ENCODE data around the gene PRRG4. TPM values are rescaled to one million over a fixed set of nuclear protein-coding genes. Genes with fewer than 3 reads are reported as not detected.

Gene PRRG4
- total RNA-seq, 1 donor from 2014 or later = 3.7 TPM

DNA sequence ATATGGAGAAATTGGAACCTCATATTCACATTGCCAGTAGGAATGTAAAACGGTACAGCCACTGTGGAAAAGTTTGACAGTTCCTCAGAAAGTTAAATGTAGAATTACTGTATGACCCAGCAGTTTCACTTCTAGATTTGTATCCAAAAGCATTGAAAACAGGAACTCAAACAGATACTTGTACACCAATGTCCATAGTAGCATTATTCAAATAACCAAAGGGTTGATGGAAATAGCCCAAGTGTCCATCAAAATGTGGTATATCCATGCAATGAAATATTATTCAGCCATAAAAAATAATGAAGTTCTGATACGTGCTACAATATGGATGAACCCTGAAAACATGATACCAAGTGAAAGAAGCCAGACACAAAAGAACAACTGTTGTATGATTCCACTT lies 17.8 kb downstream of the PRRG4 start:
- H3K27me3 ChIP-seq (ENCODE audit: control insufficient read depth, insufficient read depth, low read length) = no peaks in the 10 kb centered on the region
- H3K4me3 ChIP-seq (ENCODE audit: low read depth, low read length) = no peak overlapping the region
- no peaks in the 10 kb centered on the region for H3K36me3 ChIP-seq (ENCODE audit: control insufficient read depth, insufficient read depth, low read length)
- TF ChIP-seq, protein P1, sequence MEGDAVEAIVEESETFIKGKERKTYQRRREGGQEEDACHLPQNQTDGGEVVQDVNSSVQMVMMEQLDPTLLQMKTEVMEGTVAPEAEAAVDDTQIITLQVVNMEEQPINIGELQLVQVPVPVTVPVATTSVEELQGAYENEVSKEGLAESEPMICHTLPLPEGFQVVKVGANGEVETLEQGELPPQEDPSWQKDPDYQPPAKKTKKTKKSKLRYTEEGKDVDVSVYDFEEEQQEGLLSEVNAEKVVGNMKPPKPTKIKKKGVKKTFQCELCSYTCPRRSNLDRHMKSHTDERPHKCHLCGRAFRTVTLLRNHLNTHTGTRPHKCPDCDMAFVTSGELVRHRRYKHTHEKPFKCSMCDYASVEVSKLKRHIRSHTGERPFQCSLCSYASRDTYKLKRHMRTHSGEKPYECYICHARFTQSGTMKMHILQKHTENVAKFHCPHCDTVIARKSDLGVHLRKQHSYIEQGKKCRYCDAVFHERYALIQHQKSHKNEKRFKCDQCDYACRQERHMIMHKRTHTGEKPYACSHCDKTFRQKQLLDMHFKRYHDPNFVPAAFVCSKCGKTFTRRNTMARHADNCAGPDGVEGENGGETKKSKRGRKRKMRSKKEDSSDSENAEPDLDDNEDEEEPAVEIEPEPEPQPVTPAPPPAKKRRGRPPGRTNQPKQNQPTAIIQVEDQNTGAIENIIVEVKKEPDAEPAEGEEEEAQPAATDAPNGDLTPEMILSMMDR (IDR thresholded peaks at IDR 0.05; ENCODE audit: insufficient read depth, low read length, poor library complexity, severe bottlenecking) = no peak
- DNase-seq (ENCODE audit: low read depth) = no peak

DNA sequence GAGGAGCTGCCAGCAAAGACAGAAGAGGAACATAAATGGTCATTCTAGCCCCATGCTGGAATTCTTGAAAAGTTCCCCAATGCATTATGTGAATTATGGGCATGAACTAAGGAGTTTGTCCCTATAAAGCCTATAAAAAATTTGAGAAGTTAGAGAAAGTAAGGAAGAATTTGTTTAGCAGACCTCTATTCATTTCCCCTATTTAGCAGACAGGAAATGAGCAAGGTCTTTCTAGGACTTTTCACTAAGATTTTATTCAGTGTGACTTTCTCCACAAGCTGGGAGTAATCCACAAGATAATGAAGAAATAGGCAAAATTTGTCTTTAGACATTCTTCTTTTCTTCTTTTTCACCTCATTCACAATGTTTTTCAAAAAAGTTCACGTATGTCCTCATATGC lies 20.0 kb downstream of the PRRG4 start:
- Histone ChIP-seq H3K36me3 (ENCODE audit: control insufficient read depth, insufficient read depth, low read length) (no peaks in the 10 kb centered on the region), H3K4me3 (ENCODE audit: low read depth, low read length) (no peak overlapping the region), H3K27me3 (ENCODE audit: control insufficient read depth, insufficient read depth, low read length) (no peaks in the 10 kb centered on the region)
- DNase-seq (ENCODE audit: low read depth) = no peak
- TF ChIP-seq, protein P1 (IDR thresholded peaks at IDR 0.05; ENCODE audit: insufficient read depth, low read length, poor library complexity, severe bottlenecking) = no peak

GRCh38 chr11:32851251-32851650 lies 21.5 kb downstream of the PRRG4 start:
- TF ChIP-seq, protein P1 (IDR thresholded peaks at IDR 0.05; ENCODE audit: insufficient read depth, low read length, poor library complexity, severe bottlenecking) = no peak
- Histone ChIP-seq H3K27me3 (ENCODE audit: control insufficient read depth, insufficient read depth, low read length) (no peaks in the 10 kb centered on the region), H3K4me3 (ENCODE audit: low read depth, low read length) (no peak overlapping the region), H3K36me3 (ENCODE audit: control insufficient read depth, insufficient read depth, low read length) (no peaks in the 10 kb centered on the region)
- DNase-seq (ENCODE audit: low read depth) = no peak

DNA sequence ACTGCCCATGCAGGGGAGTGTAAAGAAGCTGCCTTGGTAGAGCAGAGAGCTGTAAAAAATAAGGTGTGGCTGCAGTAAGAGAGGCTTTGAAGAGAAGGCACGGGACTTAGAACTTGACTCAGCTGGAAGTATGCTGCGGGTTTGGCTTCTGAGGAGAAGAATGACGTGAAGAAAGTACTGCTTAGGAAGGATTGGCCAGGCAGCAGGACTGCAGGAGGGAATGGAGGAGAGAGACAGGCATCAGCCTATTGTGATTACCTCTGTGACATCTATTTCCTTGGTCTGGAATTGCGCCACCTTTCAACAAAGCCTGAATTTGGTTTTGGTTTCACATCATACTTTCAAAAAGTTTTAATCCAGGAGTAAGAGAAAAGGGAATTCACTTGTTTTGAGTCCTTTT lies 22.5 kb downstream of the PRRG4 start:
- Histone ChIP-seq H3K4me3 (ENCODE audit: low read depth, low read length) (no peak overlapping the region), H3K36me3 (ENCODE audit: control insufficient read depth, insufficient read depth, low read length) (no peaks in the 10 kb centered on the region), H3K27me3 (ENCODE audit: control insufficient read depth, insufficient read depth, low read length) (no peaks in the 10 kb centered on the region)
- TF ChIP-seq, protein P1 (IDR thresholded peaks at IDR 0.05; ENCODE audit: insufficient read depth, low read length, poor library complexity, severe bottlenecking) = no peak
- DNase-seq (ENCODE audit: low read depth) = no peak

DNA sequence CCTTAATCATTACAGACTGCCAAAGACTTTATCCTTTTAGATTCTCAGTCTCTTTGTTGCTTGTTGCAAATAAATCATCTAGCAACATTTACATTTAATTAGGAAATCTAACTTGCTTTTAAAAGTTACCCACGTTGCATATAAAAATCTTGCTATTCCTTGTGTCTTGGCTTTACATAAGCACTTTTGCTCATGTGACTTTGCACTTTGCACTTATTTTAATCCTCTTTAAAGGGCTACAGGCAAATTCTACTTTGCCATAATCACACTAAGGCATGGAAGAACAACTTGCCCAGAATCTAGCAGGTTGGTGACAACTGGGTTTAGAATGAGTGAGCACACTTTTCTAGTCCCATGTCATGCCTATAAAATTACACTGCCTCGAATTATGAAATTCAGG lies 25.9 kb downstream of the PRRG4 start:
- TF ChIP-seq, protein P1 (IDR thresholded peaks at IDR 0.05; ENCODE audit: insufficient read depth, low read length, poor library complexity, severe bottlenecking) = no peak
- H3K27me3 ChIP-seq (ENCODE audit: control insufficient read depth, insufficient read depth, low read length) = no peaks in the 10 kb centered on the region

DNA sequence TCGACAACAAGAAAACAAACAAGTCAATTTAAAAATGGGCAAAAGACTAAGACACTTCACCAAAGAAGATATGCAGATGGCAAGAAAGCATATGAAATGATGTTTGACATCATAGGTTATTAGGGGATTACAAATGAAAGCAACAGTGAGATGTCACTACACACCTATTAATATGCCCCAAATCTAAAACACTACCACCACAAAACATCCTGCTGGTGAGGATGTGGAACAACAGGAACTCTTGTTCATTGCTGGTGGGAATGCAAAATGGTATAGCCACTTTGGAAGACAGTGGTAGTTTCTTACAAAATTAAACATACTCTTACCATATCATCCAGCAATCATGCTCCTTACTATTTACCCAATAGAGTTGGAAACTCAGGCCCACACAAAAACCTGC lies 29.0 kb downstream of the PRRG4 start:
- H3K27me3 ChIP-seq (ENCODE audit: control insufficient read depth, insufficient read depth, low read length) = no peaks in the 10 kb centered on the region
- no peak overlapping the region for H3K4me3 ChIP-seq (ENCODE audit: low read depth, low read length)
- no peak for DNase-seq (ENCODE audit: low read depth)
- TF ChIP-seq, protein P1 (IDR thresholded peaks at IDR 0.05; ENCODE audit: insufficient read depth, low read length, poor library complexity, severe bottlenecking) = no peak
- no peaks in the 10 kb centered on the region for H3K36me3 ChIP-seq (ENCODE audit: control insufficient read depth, insufficient read depth, low read length)

More for the DNA sequence above, 25.9 kb downstream of the PRRG4 start:
- Histone ChIP-seq H3K36me3 (ENCODE audit: control insufficient read depth, insufficient read depth, low read length) (no peaks in the 10 kb centered on the region), H3K4me3 (ENCODE audit: low read depth, low read length) (no peak overlapping the region)
- no peak for DNase-seq (ENCODE audit: low read depth)
